Upper lobe of right lung (tissue), 1 donor: ENCODE results near the gene FGF19. TPM values are rescaled to one million over a fixed set of nuclear protein-coding genes. Genes with fewer than 3 reads are reported as not detected.

Source experiments
- ATAC-seq: fragments of 200-7000 bp; cut with Tn5 transposase; one replicate; pipeline ENCODE4 v1.9.1; 2020; ENCODE audit warnings: mild to moderate bottlenecking, moderate library complexity
- DNase-seq: peaks from one replicate; pipeline ENCODE4 v3.0.0-alpha.2; 2020
- H3K27ac ChIP-seq: fragments of 200-600 bp; one replicate; pipeline ENCODE4 v1.8.0; 2022
- H3K27me3 ChIP-seq: fragments of 200-600 bp; one replicate; pipeline ENCODE4 v1.8.0; 2022; ENCODE audit warnings: mild to moderate bottlenecking
- H3K36me3 ChIP-seq: fragments of 200-600 bp; one replicate; pipeline ENCODE4 v1.8.0; 2022
- H3K4me1 ChIP-seq: fragments of 200-600 bp; one replicate; pipeline ENCODE4 v1.8.0; 2022
- H3K4me3 ChIP-seq: fragments of 200-600 bp; one replicate; pipeline ENCODE4 v1.8.0; 2022; ENCODE audit warnings: mild to moderate bottlenecking
- H3K9me3 ChIP-seq: fragments of 200-600 bp; one replicate; pipeline ENCODE4 v1.8.0; 2022
- intact Hi-C: fragments of 100-400 bp; cut with DNase I; formaldehyde crosslinking; loops from one replicate; pipeline ENCODE4 v1.11.0; 2022
- total RNA-seq: library from RNA; stranded (reverse); fragmentation: NEBNext Ultra II Directional; extraction: Animal tissue kit (Norgen Biotek cat#: 25700); gene quantifications from one replicate; pipeline ENCODE4 v1.2.1, GENCODE V29; 2021
- TF ChIP-seq, protein P1 (sequence below): fragments of 200-600 bp; IDR thresholded peaks from one replicate; pipeline ENCODE4 v1.8.0; 2022; ENCODE audit warnings: antibody characterized with exemption
- donor health status: DM: no; HTN: yes; CAD: no; lungs with severe emphysema.

Gene FGF19
- total RNA-seq, 1 donor from 2014 or later: not detected

DNA sequence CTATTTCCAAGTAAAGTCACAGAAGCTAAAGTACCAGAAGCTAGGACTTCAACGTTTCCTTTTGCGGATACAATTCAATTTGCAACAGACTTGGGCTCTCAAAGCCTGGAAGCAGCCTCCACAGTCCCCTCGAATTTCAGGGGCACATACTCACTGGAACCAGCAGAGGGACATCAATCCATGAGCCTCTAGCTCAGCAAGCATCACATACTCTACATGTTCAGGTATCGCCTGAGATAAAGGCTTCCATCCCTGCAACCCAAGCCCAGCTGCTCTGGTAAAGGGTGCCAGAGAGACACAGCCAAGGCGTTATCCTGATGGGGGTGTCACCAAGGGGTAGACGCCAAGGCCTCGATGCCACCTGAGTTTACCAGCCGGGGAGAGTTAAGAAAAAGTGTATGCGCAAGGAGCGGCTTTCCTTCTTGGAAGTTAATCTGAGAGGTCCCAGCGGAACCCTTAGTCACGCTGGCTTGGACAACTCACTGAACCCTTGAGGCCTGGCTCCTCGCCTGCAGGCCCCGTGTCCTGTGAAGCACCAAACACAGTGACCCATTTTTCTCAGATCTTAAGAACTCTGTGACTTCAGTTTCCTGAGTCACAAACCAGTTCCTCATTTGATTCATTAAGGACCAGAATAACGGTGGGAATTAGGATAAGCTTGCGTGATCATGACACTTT lies 41.7 kb downstream of the FGF19 start:
- intact Hi-C loops: no loop called here
- no peaks in the 10 kb centered on the region for H3K27me3 ChIP-seq
- no peaks in the 10 kb centered on the region for H3K4me1 ChIP-seq
- no peaks in the 10 kb centered on the region for H3K9me3 ChIP-seq
- peaks cover 45% of the 10 kb centered on the region for H3K36me3 ChIP-seq
- TF ChIP-seq, protein P1, sequence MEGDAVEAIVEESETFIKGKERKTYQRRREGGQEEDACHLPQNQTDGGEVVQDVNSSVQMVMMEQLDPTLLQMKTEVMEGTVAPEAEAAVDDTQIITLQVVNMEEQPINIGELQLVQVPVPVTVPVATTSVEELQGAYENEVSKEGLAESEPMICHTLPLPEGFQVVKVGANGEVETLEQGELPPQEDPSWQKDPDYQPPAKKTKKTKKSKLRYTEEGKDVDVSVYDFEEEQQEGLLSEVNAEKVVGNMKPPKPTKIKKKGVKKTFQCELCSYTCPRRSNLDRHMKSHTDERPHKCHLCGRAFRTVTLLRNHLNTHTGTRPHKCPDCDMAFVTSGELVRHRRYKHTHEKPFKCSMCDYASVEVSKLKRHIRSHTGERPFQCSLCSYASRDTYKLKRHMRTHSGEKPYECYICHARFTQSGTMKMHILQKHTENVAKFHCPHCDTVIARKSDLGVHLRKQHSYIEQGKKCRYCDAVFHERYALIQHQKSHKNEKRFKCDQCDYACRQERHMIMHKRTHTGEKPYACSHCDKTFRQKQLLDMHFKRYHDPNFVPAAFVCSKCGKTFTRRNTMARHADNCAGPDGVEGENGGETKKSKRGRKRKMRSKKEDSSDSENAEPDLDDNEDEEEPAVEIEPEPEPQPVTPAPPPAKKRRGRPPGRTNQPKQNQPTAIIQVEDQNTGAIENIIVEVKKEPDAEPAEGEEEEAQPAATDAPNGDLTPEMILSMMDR: no peak
- H3K27ac ChIP-seq: no peak overlapping the region
- H3K4me3 ChIP-seq: no peak overlapping the region
- no peak for ATAC-seq
- DNase-seq: peak; percentile 55

DNA sequence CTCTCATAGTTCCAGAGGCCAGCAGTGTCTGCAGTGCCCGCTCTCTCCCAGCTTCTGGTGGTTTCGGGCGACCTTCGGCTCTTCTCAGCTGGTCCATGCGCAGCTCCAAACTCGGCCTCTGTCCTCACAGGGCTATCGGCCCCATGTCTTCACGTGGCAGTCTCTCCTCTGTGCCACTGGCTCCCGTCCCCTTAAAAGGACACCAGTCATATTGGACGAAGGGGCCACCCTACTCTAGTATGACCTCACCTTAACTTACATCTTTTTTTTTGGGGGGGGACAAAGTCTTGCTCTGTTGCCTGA lies 42.5 kb downstream of the FGF19 start:
- TF ChIP-seq, protein P1: no peak
- H3K4me3 ChIP-seq: no peak overlapping the region
- peaks cover 38% of the 10 kb centered on the region for H3K36me3 ChIP-seq
- ATAC-seq (no peak), DNase-seq (no peak)
- no peak overlapping the region for H3K27ac ChIP-seq
- H3K27me3 ChIP-seq: no peaks in the 10 kb centered on the region
- no peaks in the 10 kb centered on the region for H3K4me1 ChIP-seq
- H3K9me3 ChIP-seq: no peaks in the 10 kb centered on the region
- intact Hi-C loops: no loop called here

DNA sequence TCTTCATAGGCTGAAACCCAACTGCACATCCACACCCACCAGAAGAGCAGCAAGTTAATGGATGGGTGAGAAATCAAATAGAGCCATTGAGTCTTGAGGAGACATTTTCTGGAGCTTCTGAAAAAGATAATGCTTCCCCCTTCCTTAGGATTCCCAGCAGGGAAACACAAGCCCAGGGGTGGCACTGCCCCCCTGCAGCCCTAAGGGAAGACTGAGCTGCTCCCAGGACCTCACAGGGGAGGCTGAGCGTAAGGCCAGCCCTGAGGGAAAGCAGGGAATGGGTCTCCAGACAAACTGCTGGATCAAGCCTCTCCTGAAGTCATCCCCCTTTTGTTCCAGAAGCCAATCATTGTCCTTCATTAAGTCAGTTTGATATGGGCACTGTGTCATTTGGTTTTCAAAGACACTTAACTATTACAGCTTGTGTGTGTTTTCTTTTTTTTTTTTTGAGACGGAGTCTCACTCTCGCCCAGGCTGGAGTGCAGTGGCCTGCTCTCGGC lies 43.8 kb downstream of the FGF19 start:
- no peak for ATAC-seq
- DNase-seq: peak; percentile 13
- Histone ChIP-seq H3K4me1 (no peaks in the 10 kb centered on the region), H3K36me3 (peaks cover 24% of the 10 kb centered on the region), H3K4me3 (no peak overlapping the region), H3K27me3 (no peaks in the 10 kb centered on the region), H3K27ac (no peak overlapping the region), H3K9me3 (no peaks in the 10 kb centered on the region)
- TF ChIP-seq, protein P1: no peak
- intact Hi-C loops: no loop called here

DNA sequence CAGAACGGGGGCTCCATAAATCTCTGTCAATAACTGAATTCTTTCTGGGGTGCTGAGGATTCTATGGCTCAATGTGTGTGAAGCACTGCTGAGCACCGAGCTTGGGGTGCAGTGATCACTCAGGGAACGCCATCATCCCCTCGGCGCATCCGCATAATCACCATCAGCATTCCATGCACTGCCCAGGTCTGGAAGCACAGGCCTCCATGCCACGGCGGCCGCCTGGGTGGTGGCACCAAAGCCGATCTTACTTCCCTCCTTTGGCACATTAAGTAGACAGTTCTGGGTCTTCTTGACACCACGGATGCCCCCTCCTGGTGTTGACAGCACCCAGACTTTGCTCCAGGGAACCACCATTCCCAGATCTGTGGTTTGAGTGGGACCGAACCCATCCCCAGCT lies 44.2 kb downstream of the FGF19 start:
- DNase-seq: peak; percentile 37
- Histone ChIP-seq H3K27me3 (no peaks in the 10 kb centered on the region), H3K36me3 (peaks cover 20% of the 10 kb centered on the region), H3K27ac (no peak overlapping the region), H3K4me3 (no peak overlapping the region), H3K9me3 (no peaks in the 10 kb centered on the region), H3K4me1 (no peaks in the 10 kb centered on the region)
- no peak for ATAC-seq
- TF ChIP-seq, protein P1: no peak
- intact Hi-C loops: no loop called here

DNA sequence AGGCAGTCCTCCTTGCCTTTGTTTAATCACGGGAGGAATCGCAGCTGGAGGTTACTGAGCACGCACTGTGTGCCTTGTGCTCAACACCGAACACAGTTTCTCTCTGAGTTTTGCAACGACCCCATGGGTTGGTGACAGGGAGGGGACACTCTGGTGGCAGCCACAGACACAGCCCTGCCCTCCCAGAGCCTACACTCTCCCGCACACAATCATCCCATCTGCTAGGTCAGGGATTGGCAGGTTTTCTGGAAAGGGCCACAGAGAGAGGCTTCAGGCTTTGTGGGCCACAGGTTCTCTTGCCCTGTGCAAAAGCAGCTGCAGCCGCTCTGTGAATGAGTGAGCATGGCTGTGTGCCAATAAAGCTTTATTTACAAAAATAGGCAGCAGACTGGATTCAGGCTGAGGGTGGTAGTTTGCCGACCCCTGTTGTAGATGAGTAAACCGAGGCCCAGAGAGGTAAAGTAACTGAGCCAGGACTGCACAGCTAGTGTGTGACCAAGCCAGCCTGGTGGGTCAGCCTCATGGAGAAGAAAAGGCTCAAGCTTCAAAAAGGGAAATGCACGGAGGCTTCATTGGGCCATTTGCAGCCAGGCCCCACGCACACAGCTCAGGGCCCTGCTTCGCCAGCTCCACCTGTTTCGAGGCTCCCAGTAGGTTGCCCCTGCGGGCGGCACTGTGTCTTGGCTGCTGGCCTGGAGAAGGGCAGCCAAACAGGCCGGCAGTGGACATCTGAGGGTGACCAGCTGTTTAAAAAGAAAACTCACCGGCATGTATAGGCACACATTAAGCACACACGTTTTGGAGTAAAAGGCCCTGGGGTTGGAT lies 45.0 kb downstream of the FGF19 start:
- no peak overlapping the region for H3K27ac ChIP-seq
- no peaks in the 10 kb centered on the region for H3K4me1 ChIP-seq
- peaks cover 16% of the 10 kb centered on the region for H3K36me3 ChIP-seq
- intact Hi-C loops: no loop called here
- no peaks in the 10 kb centered on the region for H3K9me3 ChIP-seq
- no peaks in the 10 kb centered on the region for H3K27me3 ChIP-seq
- DNase-seq (peak; percentile 40), ATAC-seq (no peak)
- TF ChIP-seq, protein P1: no peak
- H3K4me3 ChIP-seq: no peak overlapping the region
